Tibial artery (tissue), 4 donors: ENCODE results near the gene PDCD1.

Source experiments
- DNase-seq, 2 donors: peaks; one replicate each; pipeline ENCODE4 v3.0.0-alpha.2; 2019
- H3K27ac ChIP-seq, 2 donors: fragments of 200-600 bp; sonication (generic) in 1 of 2; 1 replicate in 1 of 2; 2 replicates in 1 of 2; pipeline ENCODE4 v1.5.1; 2018 to 2019; ENCODE audit warnings: mild to moderate bottlenecking in 1 of 2
- H3K27me3 ChIP-seq, 2 donors: fragments of 200-600 bp; sonication (generic) in 1 of 2; one replicate each; pipeline versions ENCODE4 v1.5.1 to v1.6.0; 2016 to 2019
- H3K36me3 ChIP-seq, 3 donors: fragments of 200-600 bp; sonication (generic) in 2 of 3; one replicate each; pipeline ENCODE4 v1.5.1; 2016 to 2019; ENCODE audit warnings: mild to moderate bottlenecking in 2 of 3
- H3K4me1 ChIP-seq, 4 donors: fragments of 200-600 bp; sonication (generic) in 2 of 4; 1 replicate in 3 of 4; 2 replicates in 1 of 4; pipeline ENCODE4 v1.5.1; 2016 to 2019
- H3K4me3 ChIP-seq, 2 donors: fragments of 200-600 bp; sonication (generic) in 1 of 2; 1 replicate in 1 of 2; 2 replicates in 1 of 2; pipeline ENCODE4 v1.5.1; 2018 to 2019; ENCODE audit warnings: mild to moderate bottlenecking in 2 of 2
- H3K9me3 ChIP-seq, 3 donors: fragments of 200-600 bp; sonication (generic) in 1 of 3; one replicate each; pipeline ENCODE4 v1.5.1; 2016 to 2019
- intact Hi-C: fragments of 100-400 bp; cut with DNase I; formaldehyde crosslinking; loops from one replicate; pipeline ENCODE4 v1.15.0; 2023; ENCODE audit warnings: low total_unique reads
- TF ChIP-seq, protein P1 (sequence below), 2 experiments: fragments of 200-600 bp in 1 of 2; fragments of 450-650 bp in 1 of 2; IDR thresholded peaks; one replicate each; pipeline ENCODE4 v1.5.1; 2017 to 2019; ENCODE audit warnings: antibody characterized with exemption in 2 of 2, mild to moderate bottlenecking in 1 of 2, moderate library complexity in 1 of 2

The PDCD1 gene

DNA sequence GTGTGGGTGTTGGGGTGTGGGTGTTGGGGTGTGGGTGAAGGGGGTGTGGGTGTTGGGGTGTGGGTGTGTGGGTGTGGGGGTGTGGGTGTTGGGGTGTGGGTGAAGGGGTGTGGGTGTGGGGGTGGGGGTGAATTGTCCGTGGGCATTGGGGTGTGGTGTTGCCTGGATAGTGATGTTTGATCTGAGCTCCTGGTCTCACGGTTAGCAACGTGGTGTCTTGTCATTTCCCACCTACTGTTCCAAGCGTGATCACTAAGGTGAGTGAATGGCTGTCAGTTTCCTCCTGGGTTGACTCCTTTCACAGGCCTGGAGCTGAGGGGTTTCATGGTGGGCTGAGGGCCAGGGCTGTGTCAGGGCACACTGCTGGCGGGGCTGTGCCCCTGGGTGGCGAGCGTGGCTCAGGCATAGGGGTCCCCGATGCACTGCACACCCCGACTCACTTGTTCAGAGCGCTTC is 38.1 kb upstream of the PDCD1 start:
- peaks cover 0 to 32% of the 10 kb centered on the region in 2 donors for H3K27me3 ChIP-seq
- no peak overlapping the region for H3K4me3 ChIP-seq
- DNase-seq, result peak in 1 of 2 donors; percentile 10
- H3K9me3 ChIP-seq, result no peaks in the 10 kb centered on the region
- H3K27ac ChIP-seq, result no peak overlapping the region
- H3K36me3 ChIP-seq, result no peaks in the 10 kb centered on the region
- H3K4me1 ChIP-seq, result peaks cover 0 to 25% (median under 1%) of the 10 kb centered on the region in 4 donors
- intact Hi-C loops, result no loop called here
- TF ChIP-seq, protein P1, sequence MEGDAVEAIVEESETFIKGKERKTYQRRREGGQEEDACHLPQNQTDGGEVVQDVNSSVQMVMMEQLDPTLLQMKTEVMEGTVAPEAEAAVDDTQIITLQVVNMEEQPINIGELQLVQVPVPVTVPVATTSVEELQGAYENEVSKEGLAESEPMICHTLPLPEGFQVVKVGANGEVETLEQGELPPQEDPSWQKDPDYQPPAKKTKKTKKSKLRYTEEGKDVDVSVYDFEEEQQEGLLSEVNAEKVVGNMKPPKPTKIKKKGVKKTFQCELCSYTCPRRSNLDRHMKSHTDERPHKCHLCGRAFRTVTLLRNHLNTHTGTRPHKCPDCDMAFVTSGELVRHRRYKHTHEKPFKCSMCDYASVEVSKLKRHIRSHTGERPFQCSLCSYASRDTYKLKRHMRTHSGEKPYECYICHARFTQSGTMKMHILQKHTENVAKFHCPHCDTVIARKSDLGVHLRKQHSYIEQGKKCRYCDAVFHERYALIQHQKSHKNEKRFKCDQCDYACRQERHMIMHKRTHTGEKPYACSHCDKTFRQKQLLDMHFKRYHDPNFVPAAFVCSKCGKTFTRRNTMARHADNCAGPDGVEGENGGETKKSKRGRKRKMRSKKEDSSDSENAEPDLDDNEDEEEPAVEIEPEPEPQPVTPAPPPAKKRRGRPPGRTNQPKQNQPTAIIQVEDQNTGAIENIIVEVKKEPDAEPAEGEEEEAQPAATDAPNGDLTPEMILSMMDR (IDR thresholded peaks at IDR 0.05), result no peak

DNA sequence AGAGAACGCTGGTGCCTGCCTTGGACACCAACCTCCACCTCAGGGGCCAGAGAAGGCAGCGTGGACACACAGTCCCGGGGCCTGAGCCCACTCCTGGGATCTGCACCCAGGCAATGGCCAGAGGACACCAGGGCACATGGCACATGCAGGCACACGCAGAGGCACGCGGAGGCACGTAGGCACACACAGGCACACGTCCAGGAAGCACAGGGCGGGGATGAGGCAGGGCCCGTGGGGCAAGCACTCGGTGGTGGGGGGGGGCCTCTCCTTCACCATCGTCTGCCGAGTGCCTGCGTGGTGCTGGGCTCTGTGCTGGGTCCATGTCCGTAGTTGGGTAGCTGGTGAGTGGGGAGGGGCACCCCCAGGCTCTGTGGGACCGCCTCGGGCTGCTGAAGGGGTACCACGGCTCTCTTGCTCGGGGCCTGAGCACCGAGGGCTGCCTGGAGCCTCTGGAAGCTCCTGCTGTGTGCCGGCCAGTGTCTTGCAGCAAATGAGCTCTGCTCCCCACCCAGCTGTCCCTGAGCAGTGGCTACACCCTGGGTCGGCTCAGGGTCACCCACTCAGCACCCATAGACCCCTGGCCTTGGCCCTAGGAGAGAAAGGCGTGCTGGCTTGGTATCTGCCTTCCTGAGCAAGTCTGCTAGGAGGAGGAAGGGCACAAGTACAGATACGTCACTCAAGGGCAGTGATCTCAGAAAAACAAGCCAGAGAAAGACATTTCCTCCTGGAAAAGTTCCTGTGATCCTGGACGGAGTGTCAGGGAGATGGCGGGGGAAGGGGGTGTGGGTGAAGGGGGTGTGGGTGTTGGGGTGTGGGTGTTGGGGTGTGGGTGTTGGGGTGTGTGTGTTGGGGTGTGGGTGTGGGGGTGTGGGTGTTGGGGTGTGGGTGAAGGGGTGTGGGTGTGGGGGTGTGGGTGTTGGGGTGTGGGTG is 37.3 kb upstream of the PDCD1 start:
- DNase-seq, result peak; percentile 20 to 66
- H3K27ac ChIP-seq, result peak overlapping the region in 1 of 2 donors; percentile 44
- H3K27me3 ChIP-seq, result peaks cover 0 to 24% of the 10 kb centered on the region in 2 donors
- H3K9me3 ChIP-seq, result no peaks in the 10 kb centered on the region
- H3K4me3 ChIP-seq, result no peak overlapping the region
- H3K36me3 ChIP-seq, result no peaks in the 10 kb centered on the region
- peaks cover 0 to 17% (median 0%) of the 10 kb centered on the region in 4 donors for H3K4me1 ChIP-seq
- intact Hi-C loops, result no loop called here
- TF ChIP-seq, protein P1 (IDR thresholded peaks at IDR 0.05), result no peak

DNA sequence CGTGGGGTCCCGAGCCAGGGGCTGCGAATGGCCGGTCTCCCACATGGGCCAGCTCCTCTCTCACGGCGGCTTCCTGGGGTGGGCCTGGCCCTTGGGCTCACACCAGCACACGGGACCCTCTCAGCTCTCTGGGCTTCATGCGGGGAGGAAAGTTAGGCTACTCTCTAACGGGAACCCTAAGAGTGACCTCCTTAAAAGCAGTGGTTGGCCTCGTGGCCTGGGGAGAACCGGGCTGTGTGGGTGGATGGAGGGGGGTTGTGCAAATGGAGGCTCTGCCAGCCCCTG is 36.7 kb upstream of the PDCD1 start:
- Histone ChIP-seq H3K4me1 (peaks cover 0 to 13% (median 0%) of the 10 kb centered on the region in 4 donors), H3K4me3 (no peak overlapping the region), H3K27ac (no peak overlapping the region), H3K9me3 (no peaks in the 10 kb centered on the region), H3K36me3 (no peaks in the 10 kb centered on the region), H3K27me3 (peaks cover 0 to 18% of the 10 kb centered on the region in 2 donors)
- peak in 1 of 2 donors; percentile 13 for DNase-seq
- intact Hi-C loops, result no loop called here
- TF ChIP-seq, protein P1 (IDR thresholded peaks at IDR 0.05), result no peak

DNA sequence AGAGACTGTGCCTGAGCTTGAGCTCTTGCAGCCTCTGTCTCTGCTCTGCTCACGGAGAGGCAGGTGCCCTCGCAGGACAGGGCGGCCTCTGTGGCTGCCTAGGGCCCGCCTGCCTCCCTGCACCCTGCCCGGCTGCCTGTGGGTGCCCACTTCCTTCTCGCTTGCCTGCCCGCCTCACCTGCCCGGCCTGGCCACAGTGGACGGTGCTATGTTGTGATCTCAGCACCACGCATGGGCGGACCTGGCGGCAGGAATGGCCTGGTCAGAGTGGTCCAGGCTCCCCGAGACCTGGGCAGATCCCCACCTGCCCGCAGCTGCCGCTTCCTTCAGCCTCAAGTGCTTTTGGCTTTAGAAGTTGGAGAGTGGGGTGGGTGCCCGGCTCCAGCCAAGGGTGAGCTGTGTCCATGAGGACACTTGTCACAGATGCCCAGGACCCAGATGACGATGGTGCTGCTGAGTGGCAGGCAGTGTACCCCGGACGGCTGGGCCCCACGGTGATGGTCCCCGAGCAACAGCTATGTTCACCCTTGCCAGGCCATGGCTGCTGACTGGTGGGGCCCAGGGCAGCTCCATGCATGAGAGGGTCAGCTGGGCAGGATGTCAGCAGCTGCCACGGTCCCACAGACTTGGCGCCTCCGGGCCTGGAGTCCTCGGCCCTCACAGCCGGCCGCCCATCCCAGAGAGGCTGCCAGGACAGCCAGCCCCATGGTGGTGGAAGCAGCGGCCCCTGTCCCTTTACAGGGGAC is 36.2 kb upstream of the PDCD1 start:
- intact Hi-C loops, result no loop called here
- H3K27ac ChIP-seq, result no peak overlapping the region
- H3K36me3 ChIP-seq, result no peaks in the 10 kb centered on the region
- DNase-seq, result peak; percentile 20 to 63
- peaks cover 0 to 13% of the 10 kb centered on the region in 2 donors for H3K27me3 ChIP-seq
- no peaks in the 10 kb centered on the region for H3K9me3 ChIP-seq
- TF ChIP-seq, protein P1 (IDR thresholded peaks at IDR 0.05), result no peak
- H3K4me3 ChIP-seq, result no peak overlapping the region
- peaks cover 0 to 11% (median 0%) of the 10 kb centered on the region in 4 donors for H3K4me1 ChIP-seq

DNA sequence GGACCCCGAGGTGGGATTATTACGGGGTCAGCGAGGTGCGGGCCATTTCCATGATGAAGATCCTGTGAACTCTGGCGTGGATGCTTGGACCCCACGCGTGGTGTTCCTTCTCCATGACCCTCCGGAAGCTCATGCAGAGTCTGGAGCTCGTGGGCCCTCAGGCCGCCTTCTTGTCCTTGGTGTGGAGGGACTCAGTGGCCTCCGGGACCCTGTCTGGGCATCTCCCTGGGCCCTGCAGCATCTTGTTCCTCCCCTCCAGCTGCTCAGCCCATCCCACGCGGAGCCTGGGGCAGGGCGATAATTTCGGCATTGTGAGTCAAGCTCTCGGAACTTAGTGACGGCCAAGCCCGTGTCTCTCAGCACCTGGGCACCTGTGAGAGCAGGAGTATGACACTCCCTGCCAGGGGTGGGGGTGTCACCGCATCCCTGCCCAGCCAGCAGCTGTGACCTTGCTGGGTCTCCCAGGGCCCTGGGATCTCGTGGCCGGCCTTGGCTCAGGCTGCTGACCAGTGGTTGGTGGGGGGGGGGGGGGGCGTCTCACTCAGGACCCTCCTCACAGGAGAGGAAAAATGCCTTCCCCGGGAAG is 35.5 kb upstream of the PDCD1 start:
- H3K9me3 ChIP-seq, result no peaks in the 10 kb centered on the region
- H3K27me3 ChIP-seq, result peaks cover 0 to 7% of the 10 kb centered on the region in 2 donors
- H3K27ac ChIP-seq, result no peak overlapping the region
- H3K36me3 ChIP-seq, result no peaks in the 10 kb centered on the region
- DNase-seq, result peak in 1 of 2 donors; percentile 7
- TF ChIP-seq, protein P1 (IDR thresholded peaks at IDR 0.05), result no peak
- intact Hi-C loops, result no loop called here
- no peak overlapping the region for H3K4me3 ChIP-seq
- H3K4me1 ChIP-seq, result peaks cover 0 to 11% (median 0%) of the 10 kb centered on the region in 4 donors
